Heart right ventricle (tissue), 16 donors: Measurements from ENCODE around the gene MYO10. TPM values are rescaled to one million over a fixed set of nuclear protein-coding genes. Genes with fewer than 3 reads are reported as not detected.

ENCODE experiments used
- ATAC-seq, 8 donors: fragments of 200-7000 bp; cut with Tn5 transposase; one replicate each; pipeline ENCODE4 v1.9.1; 2020; ENCODE audit warnings: mild to moderate bottlenecking in 8 of 8, moderate library complexity in 8 of 8, moderate number of reproducible peaks in 1 of 8
- DNase-seq, 2 donors: peaks; one replicate each; pipeline ENCODE4 v3.0.0-alpha.2; 2020
- H3K27ac ChIP-seq, 10 donors: fragments of 200-600 bp; sonication (generic) in 2 of 10; one replicate each; pipeline versions ENCODE4 v1.5.0 to v1.8.0; 2020 to 2022; ENCODE audit warnings: mild to moderate bottlenecking in 3 of 10
- H3K27me3 ChIP-seq, 7 donors: fragments of 200-600 bp; one replicate each; pipeline ENCODE4 v1.8.0; 2021 to 2022; ENCODE audit warnings: mild to moderate bottlenecking in 2 of 7
- H3K36me3 ChIP-seq, 9 donors: fragments of 200-600 bp; sonication (generic) in 1 of 9; one replicate each; pipeline versions ENCODE4 v1.5.0 to v1.8.0; 2020 to 2022; ENCODE audit warnings: mild to moderate bottlenecking in 2 of 9
- H3K4me1 ChIP-seq, 9 donors: fragments of 200-600 bp; sonication (generic) in 1 of 9; one replicate each; pipeline versions ENCODE4 v1.5.0 to v1.8.0; 2020 to 2022; ENCODE audit warnings: mild to moderate bottlenecking in 4 of 9
- H3K4me3 ChIP-seq, 10 donors: fragments of 200-600 bp; sonication (generic) in 2 of 10; one replicate each; pipeline versions ENCODE4 v1.5.0 to v1.8.0; 2020 to 2022; ENCODE audit warnings: mild to moderate bottlenecking in 7 of 10, moderate library complexity in 2 of 10
- H3K9me3 ChIP-seq, 11 donors: fragments of 200-600 bp in 10 of 11; sonication (generic) in 2 of 11; one replicate each; pipeline versions ENCODE4 v1.5.0 to v1.8.0; 2013 to 2022; ENCODE audit warnings: mild to moderate bottlenecking in 2 of 11, control low read depth in 1 of 11, moderate library complexity in 1 of 11
- CTCF ChIP-seq, 9 donors: fragments of 200-600 bp; sonication (generic) in 2 of 9; IDR thresholded peaks; one replicate each; pipeline versions ENCODE4 v1.5.0 to v1.8.0; 2021 to 2022; ENCODE audit warnings: antibody characterized with exemption in 9 of 9, mild to moderate bottlenecking in 5 of 9, moderate library complexity in 1 of 9
- WGBS, 2 donors: extraction: QIAGEN DNeasy Blood & Tissue Kit; methylation state at CpG; one replicate each; pipeline ENCODE4 v1.1.7; 2013; ENCODE audit warnings: inconsistent platforms in 1 of 2; 5-methylcytosine and 5-hydroxymethylcytosine counted together
- intact Hi-C, 10 donors: fragments of 100-400 bp; cut with DNase I; formaldehyde crosslinking; loops; one replicate each; pipeline versions ENCODE4 v1.11.1 to v1.14.2; 2022
- polyA plus RNA-seq, 2 donors: library from polyadenylated mRNA; stranded (reverse); fragments of 200-250 nt; gene quantifications; one replicate each; pipeline ENCODE4 v1.2.3, GENCODE V29; 2013
- total RNA-seq, 10 donors: library from RNA; stranded (reverse); fragmentation: NEBNext Ultra II Directional in 3 of 10; extraction: Animal tissue kit (Norgen Biotek cat#: 25700) in 3 of 10; gene quantifications; one replicate each; pipeline versions ENCODE4 v1.2.1 to v1.2.4, GENCODE V29; 2021 to 2023
- donor health status: Arrhythmogenic right ventricular cardiomyopathy.
- donor health status: ischemic (EF 13 %, LVEDD 7.1; RV severe dilation, severe dysfunction).
- donor health status: healthy with polysubstance abuse.
- donor health status: DM: no; HTN: yes; CAD: no.
- donor health status: DM: no; HTN: no; CAD: no.
- donor health status: ischemic (EF 25% LVEDD 6.9; RV normal size, moderate dysfunction).
- donor health status: ischemic (EF 25% LVEDD 5.7; RV mildly dilated, moderate dysfunction).
- donor health status: healthy.
- donor health status: DM: yes; HTN: yes; CAD: no.
- donor health status: Ischemic cardiomyopathy.
- donor health status: ischemic (EF 35%, LVEDD 5.7; RV mildly dilated, moderate dysfunction).
- donor health status: nonischemic (EF 11% LVEDD 7.7; RV severe dilation, severe dysfunction).
- donor health status: DM: yes; HTN: yes; CAD: no.
- donor health status: PGD.
- donor health status: ischemic (EF 29% LVEDD 5.4; RV normal size, mild dysfunction).
- donor health status: nonischemic (EF 23%, LVEDD 6.1; RV moderate dilation, normal function).

The MYO10 gene
- total and polyA plus RNA-seq, 12 donors = 1.2 to 8.2 (median 4.6) TPM

GRCh38 chr5:16713386-16713928 is 222.6 kb downstream of the MYO10 start:
- no peak for TF ChIP-seq CTCF (IDR thresholded peaks at IDR 0.05)
- intact Hi-C loops = no loop called here
- H3K27me3 ChIP-seq = no peaks in the 10 kb centered on the region
- DNase-seq (no peak), ATAC-seq (peak in 6 of 8 donors; percentile 28 to 51 (median 36))
- 40 to 44% methylated on average over 14 of the region's 14 CpGs for WGBS, 2 donors
- H3K4me3 ChIP-seq = peak overlapping the region in 8 of 10 donors; percentile 10 to 45 (median 29)
- peaks cover 0 to 27% (median 0%) of the 10 kb centered on the region in 9 donors for H3K36me3 ChIP-seq
- H3K9me3 ChIP-seq = no peaks in the 10 kb centered on the region
- peaks cover 0 to 25% (median 4%) of the 10 kb centered on the region in 9 donors for H3K4me1 ChIP-seq
- H3K27ac ChIP-seq = peak overlapping the region in 2 of 10 donors; percentile 11 to 18

- ATAC-seq = no peak
- Histone ChIP-seq H3K27me3 (no peaks in the 10 kb centered on the region), H3K36me3 (peaks cover 0 to 34% (median 0%) of the 10 kb centered on the region in 9 donors), H3K4me3 (no peak overlapping the region), H3K4me1 (peaks cover 0 to 25% (median 4%) of the 10 kb centered on the region in 9 donors), H3K9me3 (no peaks in the 10 kb centered on the region), H3K27ac (peak overlapping the region in 1 of 10 donors; percentile 5)
- WGBS, 2 donors = 67 to 68% methylated on average over 2 of the region's 2 CpGs
- TF ChIP-seq CTCF (IDR thresholded peaks at IDR 0.05) = no peak
- intact Hi-C loops = no loop called here
- no peak for DNase-seq
These were observed 223.5 kb downstream of the MYO10 start for GRCh38 chr5:16712620-16713019.

GRCh38 chr5:16712178-16712577 is 223.9 kb downstream of the MYO10 start:
- H3K27ac ChIP-seq = no peak overlapping the region
- no peak for TF ChIP-seq CTCF (IDR thresholded peaks at IDR 0.05)
- ATAC-seq (no peak), DNase-seq (no peak)
- 59 to 75% methylated on average over 1 of the region's 1 CpG for WGBS, 2 donors
- H3K27me3 ChIP-seq = no peaks in the 10 kb centered on the region
- intact Hi-C loops = no loop called here
- H3K36me3 ChIP-seq = peaks cover 0 to 39% (median 0%) of the 10 kb centered on the region in 9 donors
- H3K9me3 ChIP-seq = no peaks in the 10 kb centered on the region
- peaks cover 0 to 25% (median 4%) of the 10 kb centered on the region in 9 donors for H3K4me1 ChIP-seq
- no peak overlapping the region for H3K4me3 ChIP-seq

GRCh38 chr5:16709691-16710433 is 226.2 kb downstream of the MYO10 start:
- H3K27ac ChIP-seq = no peak overlapping the region
- WGBS, 2 donors = 75 to 80% methylated on average over 8 of the region's 8 CpGs
- H3K27me3 ChIP-seq = no peaks in the 10 kb centered on the region
- peaks cover 0 to 45% (median 3%) of the 10 kb centered on the region in 9 donors for H3K36me3 ChIP-seq
- intact Hi-C loops = no loop called here
- H3K4me1 ChIP-seq = peaks cover 0 to 28% (median 4%) of the 10 kb centered on the region in 9 donors
- TF ChIP-seq CTCF (IDR thresholded peaks at IDR 0.05) = no peak
- ATAC-seq = no peak
- no peak for DNase-seq
- H3K9me3 ChIP-seq = no peaks in the 10 kb centered on the region
- H3K4me3 ChIP-seq = no peak overlapping the region
